ENCODE measurements around the gene PPARA.

GRCh38 chr22:46290121-46290842, 140.0 kb downstream of the PPARA start:
- TF ChIP-seq GATA2 (IDR thresholded peaks at IDR 0.05; ENCODE audit: low read depth, low read length) (no peak), GATA3 (IDR thresholded peaks at IDR 0.05; ENCODE audit: low read depth, low read length) (no peak)

Data from SH-SY5Y (cell line).